ENCODE measurements around the gene SOX11.

The SOX11 gene

GRCh38 chr2:5691221-5691984 is 781 bp upstream of the SOX11 start:
- peak overlapping the region; percentile 62 for H3K4me3 ChIP-seq (ENCODE audit: low read depth, low read length)
- TF ChIP-seq CTCF (IDR thresholded peaks at IDR 0.05; ENCODE audit: low read depth, low read length), result no peak

GRCh38 chr2:5692561-5693286 is 540 bp downstream of the SOX11 start:
- H3K4me3 ChIP-seq (ENCODE audit: low read depth, low read length), result peak overlapping the region; percentile 62
- no peak for TF ChIP-seq CTCF (IDR thresholded peaks at IDR 0.05; ENCODE audit: low read depth, low read length)

- no peak for TF ChIP-seq CTCF (IDR thresholded peaks at IDR 0.05; ENCODE audit: low read depth, low read length)
- H3K4me3 ChIP-seq (ENCODE audit: low read depth, low read length), result peak overlapping the region; percentile 62
These were observed 1.4 kb downstream of the SOX11 start for GRCh38 chr2:5693287-5694201.

- TF ChIP-seq CTCF (IDR thresholded peaks at IDR 0.05; ENCODE audit: low read depth, low read length), result no peak
- peak overlapping the region; percentile 62 for H3K4me3 ChIP-seq (ENCODE audit: low read depth, low read length)
These were observed 2.1 kb downstream of the SOX11 start for GRCh38 chr2:5694306-5694705.

- H3K4me3 ChIP-seq (ENCODE audit: low read depth, low read length), result peak overlapping the region; percentile 62
- TF ChIP-seq CTCF (IDR thresholded peaks at IDR 0.05; ENCODE audit: low read depth, low read length), result no peak
These were observed 3.6 kb downstream of the SOX11 start for GRCh38 chr2:5695654-5696403.

GRCh38 chr2:5696404-5696944 is 4.3 kb downstream of the SOX11 start:
- TF ChIP-seq CTCF (IDR thresholded peaks at IDR 0.05; ENCODE audit: low read depth, low read length), result no peak
- peak overlapping the region; percentile 62 for H3K4me3 ChIP-seq (ENCODE audit: low read depth, low read length)
